Muscle of back (tissue), 11 donors: ENCODE results near the gene ALOX15B. TPM values are rescaled to one million over a fixed set of nuclear protein-coding genes. Genes with fewer than 3 reads are reported as not detected.

Source experiments
- DNase-seq, 3 donors: peaks; one replicate each; pipeline versions ENCODE4 v3.0.0 to v3.0.0-alpha.2; 2013
- polyA plus RNA-seq, 10 donors: library from polyadenylated mRNA; unstranded; fragments of 120-200 nt; gene quantifications; one replicate each; pipeline ENCODE4 v1.2.1, GENCODE V29; 2013; ENCODE audit not compliant: insufficient read length in 10 of 10

ALOX15B gene
- polyA plus RNA-seq, 10 donors: 0.19 to 0.86 (median 0.40) TPM

GRCh38 chr17:8079291-8080207 is 40.7 kb downstream of the ALOX15B start:
- DNase-seq: peak; percentile 52 to 89 (median 74)

GRCh38 chr17:8080208-8080798 is 41.4 kb downstream of the ALOX15B start:
- no peak for DNase-seq

GRCh38 chr17:8080799-8081219 is 42.0 kb downstream of the ALOX15B start:
- no peak for DNase-seq

GRCh38 chr17:8081876-8082275 is 43.0 kb downstream of the ALOX15B start:
- no peak for DNase-seq

GRCh38 chr17:8082292-8082691 is 43.4 kb downstream of the ALOX15B start:
- DNase-seq: no peak

GRCh38 chr17:8084250-8084649 is 45.4 kb downstream of the ALOX15B start:
- DNase-seq: no peak

GRCh38 chr17:8087075-8087951 is 48.5 kb downstream of the ALOX15B start, which contains the start of gene ALOX12B:
TSS of gene ALOX12B (minus strand) at chr17:8087716. CDS start at chr17:8087442, 274 bp downstream.
- no peak for DNase-seq

- no peak for DNase-seq
Measured at GRCh38 chr17:8087952-8088230, 49.0 kb downstream of the ALOX15B start.

GRCh38 chr17:8089728-8090127 is 50.9 kb downstream of the ALOX15B start:
- DNase-seq: no peak

GRCh38 chr17:8091033-8091687 is 52.3 kb downstream of the ALOX15B start:
- DNase-seq: no peak

- no peak for DNase-seq
Measured at GRCh38 chr17:8095361-8095760, 56.5 kb downstream of the ALOX15B start.

- no peak for DNase-seq
Measured at GRCh38 chr17:8096541-8096940, 57.7 kb downstream of the ALOX15B start.

Other genes starting within 250 kb of the ALOX15B start
- gene KDM6B, start 204.8 kb upstream of the ALOX15B start, polyA plus RNA-seq: 10 to 100 TPM; 11.6 to 15.5 (median 13.4) TPM
- 10 to 100 TPM; 17.2 to 28.8 (median 20.3) TPM for gene TMEM88, start 184.0 kb upstream of the ALOX15B start, polyA plus RNA-seq
- 10 to 100 TPM; 33.1 to 64.6 (median 47.3) TPM for gene NAA38, start 181.5 kb upstream of the ALOX15B start, polyA plus RNA-seq
- gene CYB5D1, start 181.1 kb upstream of the ALOX15B start, polyA plus RNA-seq: 1 to 10 TPM; 5.4 to 9.5 (median 8.3) TPM
- 100 to 1,000 TPM in 1 of 10 donors, 10 to 100 TPM in 9; 57.4 to 113 (median 80.2) TPM for gene CHD3, start 150.3 kb upstream of the ALOX15B start, polyA plus RNA-seq
- 1 to 10 TPM; 2.0 to 5.5 (median 3.3) TPM for gene RNF227, start 122.8 kb upstream of the ALOX15B start, polyA plus RNA-seq
- 1 to 10 TPM; 3.8 to 7.4 (median 4.9) TPM for gene KCNAB3, start 109.2 kb upstream of the ALOX15B start, polyA plus RNA-seq
- 100 to 1,000 TPM in 1 of 10 donors, 10 to 100 TPM in 9; 71.2 to 102 (median 82.0) TPM for gene TRAPPC1, start 107.1 kb upstream of the ALOX15B start, polyA plus RNA-seq
- 10 to 100 TPM; 22.9 to 53.1 (median 31.4) TPM for gene CNTROB, start 106.9 kb upstream of the ALOX15B start, polyA plus RNA-seq
- under 1 TPM in 2 of 10 donors, not detected in 8; 0.05 to 0.07 TPM for gene GUCY2D, start 36.4 kb upstream of the ALOX15B start, polyA plus RNA-seq
- under 1 TPM in 1 of 10 donors, not detected in 9; 0.38 TPM for gene ALOX12B, start 48.7 kb downstream of the ALOX15B start, polyA plus RNA-seq
- gene ALOXE3, start 79.5 kb downstream of the ALOX15B start, polyA plus RNA-seq: under 1 TPM in 1 of 10 donors, not detected in 9; 0.05 TPM
- under 1 TPM in 7 of 10 donors, not detected in 3; 0.11 to 0.27 (median 0.16) TPM for gene HES7, start 85.0 kb downstream of the ALOX15B start, polyA plus RNA-seq
- gene PER1, start 113.3 kb downstream of the ALOX15B start, polyA plus RNA-seq: 10 to 100 TPM; 31.8 to 90.5 (median 56.4) TPM
- gene VAMP2, start 123.9 kb downstream of the ALOX15B start, polyA plus RNA-seq: 10 to 100 TPM; 53.6 to 73.6 (median 59.5) TPM
- gene TMEM107, start 137.3 kb downstream of the ALOX15B start, polyA plus RNA-seq: 1 to 10 TPM; 4.8 to 7.6 (median 6.3) TPM
- 1 to 10 TPM; 3.1 to 4.7 (median 3.8) TPM for gene BORCS6, start 151.1 kb downstream of the ALOX15B start, polyA plus RNA-seq
- 10 to 100 TPM; 12.5 to 25.0 (median 17.2) TPM for gene AURKB, start 171.5 kb downstream of the ALOX15B start, polyA plus RNA-seq
- 10 to 100 TPM in 8 of 10 donors, 1 to 10 TPM in 2; 7.4 to 18.0 (median 12.0) TPM for gene CTC1, start 209.0 kb downstream of the ALOX15B start, polyA plus RNA-seq
- gene PFAS, start 210.2 kb downstream of the ALOX15B start, polyA plus RNA-seq: 10 to 100 TPM; 17.6 to 29.8 (median 23.1) TPM
- 10 to 100 TPM; 17.3 to 23.4 (median 20.8) TPM for gene RANGRF, start 249.6 kb downstream of the ALOX15B start, polyA plus RNA-seq